Measurements from ENCODE around the gene VTCN1.

Gene VTCN1

DNA sequence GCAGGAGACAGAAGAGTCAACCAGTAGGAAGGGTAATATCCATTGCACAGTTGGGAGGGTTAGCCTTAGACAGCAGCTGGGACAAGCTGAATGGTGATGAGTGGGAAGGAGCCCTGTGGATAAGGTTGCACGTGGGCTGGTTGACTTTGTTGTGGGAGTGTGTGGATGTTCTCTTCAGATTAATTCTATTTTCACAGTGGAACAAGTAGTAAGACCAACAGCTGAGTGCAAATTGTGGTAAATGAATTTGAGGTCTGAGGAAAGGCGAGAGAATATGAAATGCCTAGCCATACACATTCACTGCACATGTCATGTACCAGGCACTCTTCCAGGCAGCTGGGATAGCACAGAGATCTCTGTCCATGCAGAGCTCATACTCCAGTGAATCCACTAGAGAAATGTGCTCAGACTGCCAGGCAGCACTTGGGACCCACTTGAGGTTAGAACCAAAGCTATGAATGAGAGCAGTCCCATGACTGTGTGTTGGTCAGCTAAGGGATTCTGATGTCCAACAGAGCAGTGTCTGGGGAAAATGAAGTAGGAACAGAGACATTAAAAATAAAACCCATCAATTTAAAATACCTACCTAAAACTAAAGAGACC lies 25.2 kb upstream of the VTCN1 start:
- Histone ChIP-seq H3K4me3 (ENCODE audit: extremely low read depth, insufficient read depth, low read length, poor library complexity, severe bottlenecking) (no peak overlapping the region), H3K36me3 (ENCODE audit: control insufficient read depth, insufficient read depth, low read length) (no peaks in the 10 kb centered on the region), H3K9me3 (ENCODE audit: control insufficient read depth, low read length) (no peaks in the 10 kb centered on the region), H3K27ac (ENCODE audit: low read depth, low read length, severe bottlenecking) (no peak overlapping the region), H3K4me1 (ENCODE audit: control insufficient read depth, insufficient read depth, low read length, poor library complexity, severe bottlenecking) (no peaks in the 10 kb centered on the region)
- WGBS, 2 experiments (ENCODE audit: insufficient coverage in 2 of 2), result 50 to 78% methylated on average over 1 of the region's 2 CpGs

DNA sequence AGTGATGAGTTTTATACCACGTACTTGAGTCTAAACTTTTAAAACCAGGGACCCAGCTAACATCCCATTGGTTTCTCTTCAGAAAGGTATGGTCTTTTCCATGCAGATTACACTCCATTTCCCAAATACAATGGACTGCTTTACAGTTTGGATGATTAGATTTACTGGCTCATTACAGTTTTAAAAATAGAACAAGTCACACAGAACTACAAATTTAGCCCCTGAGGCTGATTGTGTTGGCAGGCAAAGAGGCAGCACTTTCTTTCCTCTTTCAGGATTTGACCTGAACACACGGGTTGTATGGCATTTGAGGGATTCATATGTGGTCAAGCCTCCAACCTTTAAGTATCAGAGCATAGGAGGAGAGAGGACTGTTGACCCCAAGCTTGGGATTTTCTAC lies 21.8 kb upstream of the VTCN1 start:
- H3K4me1 ChIP-seq (ENCODE audit: control insufficient read depth, insufficient read depth, low read length, poor library complexity, severe bottlenecking), result no peaks in the 10 kb centered on the region
- H3K9me3 ChIP-seq (ENCODE audit: control insufficient read depth, low read length), result no peaks in the 10 kb centered on the region
- H3K27ac ChIP-seq (ENCODE audit: low read depth, low read length, severe bottlenecking), result no peak overlapping the region
- no peaks in the 10 kb centered on the region for H3K36me3 ChIP-seq (ENCODE audit: control insufficient read depth, insufficient read depth, low read length)
- 83 to 92% methylated on average over 1 to 2 of the region's 2 CpGs for WGBS, 2 experiments (ENCODE audit: insufficient coverage in 2 of 2)
- no peak overlapping the region for H3K4me3 ChIP-seq (ENCODE audit: extremely low read depth, insufficient read depth, low read length, poor library complexity, severe bottlenecking)

DNA sequence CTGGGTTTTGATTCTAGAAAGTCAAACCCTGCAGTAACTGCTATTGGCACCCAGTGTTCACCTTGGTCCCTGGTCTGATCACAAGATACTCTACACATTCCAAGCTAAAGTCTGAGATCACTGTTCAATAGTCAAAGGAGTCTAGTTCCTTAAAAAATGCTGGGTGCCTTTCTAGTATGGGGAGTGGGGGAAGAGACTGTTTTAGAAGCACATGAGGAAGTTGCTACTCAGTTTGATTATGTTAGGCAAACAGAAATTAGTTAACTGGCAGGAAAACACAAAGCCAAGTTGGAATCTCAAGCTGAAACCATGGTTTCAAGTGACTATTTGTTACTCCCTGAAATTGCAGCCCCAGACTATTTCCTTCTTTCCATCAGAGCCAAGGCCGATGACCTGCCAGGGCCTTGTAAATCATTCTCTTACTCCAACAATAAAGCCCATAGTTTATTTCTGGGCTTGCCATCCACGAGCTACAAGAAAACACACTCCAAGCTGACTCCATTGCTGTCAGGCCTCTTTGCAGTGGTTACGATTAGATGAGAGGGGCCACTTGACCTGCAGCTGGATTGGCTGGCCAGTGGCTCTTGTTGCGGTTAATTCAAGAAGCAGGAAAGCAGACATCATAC lies 21.1 kb upstream of the VTCN1 start:
- whole genome bisulfite sequencing, 2 experiments (ENCODE audit: insufficient coverage in 2 of 2), result 81 to 87% methylated on average over 3 to 4 of the region's 4 CpGs
- H3K4me3 ChIP-seq (ENCODE audit: extremely low read depth, insufficient read depth, low read length, poor library complexity, severe bottlenecking), result no peak overlapping the region
- no peaks in the 10 kb centered on the region for H3K36me3 ChIP-seq (ENCODE audit: control insufficient read depth, insufficient read depth, low read length)
- H3K4me1 ChIP-seq (ENCODE audit: control insufficient read depth, insufficient read depth, low read length, poor library complexity, severe bottlenecking), result no peaks in the 10 kb centered on the region
- no peaks in the 10 kb centered on the region for H3K9me3 ChIP-seq (ENCODE audit: control insufficient read depth, low read length)
- no peak overlapping the region for H3K27ac ChIP-seq (ENCODE audit: low read depth, low read length, severe bottlenecking)

DNA sequence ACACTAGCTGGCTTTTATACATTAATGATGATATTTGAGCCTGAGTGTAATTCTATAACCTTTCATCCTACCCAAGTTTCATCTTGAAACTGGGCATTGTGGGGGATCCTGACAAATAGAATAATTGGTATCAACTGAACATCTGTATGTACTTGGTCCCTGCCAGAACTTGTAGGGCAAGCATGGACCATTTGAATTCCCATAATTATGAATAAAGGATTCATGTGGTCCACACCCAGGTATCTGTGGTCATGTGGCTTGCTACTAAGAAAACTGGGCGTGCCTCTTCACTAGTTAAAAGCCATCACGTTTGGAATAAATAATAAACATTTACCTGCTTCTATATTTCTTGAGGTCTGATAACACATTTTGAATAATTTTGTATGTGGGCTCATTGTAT lies 20.6 kb upstream of the VTCN1 start:
- Histone ChIP-seq H3K9me3 (ENCODE audit: control insufficient read depth, low read length) (no peaks in the 10 kb centered on the region), H3K4me1 (ENCODE audit: control insufficient read depth, insufficient read depth, low read length, poor library complexity, severe bottlenecking) (no peaks in the 10 kb centered on the region), H3K27ac (ENCODE audit: low read depth, low read length, severe bottlenecking) (no peak overlapping the region), H3K4me3 (ENCODE audit: extremely low read depth, insufficient read depth, low read length, poor library complexity, severe bottlenecking) (no peak overlapping the region), H3K36me3 (ENCODE audit: control insufficient read depth, insufficient read depth, low read length) (no peaks in the 10 kb centered on the region)
- WGBS, 2 experiments (ENCODE audit: insufficient coverage in 2 of 2), result 80% methylated on average over 1 of the region's 2 CpGs; no CpG with 5 or more reads in 1 of the 2 experiments

DNA sequence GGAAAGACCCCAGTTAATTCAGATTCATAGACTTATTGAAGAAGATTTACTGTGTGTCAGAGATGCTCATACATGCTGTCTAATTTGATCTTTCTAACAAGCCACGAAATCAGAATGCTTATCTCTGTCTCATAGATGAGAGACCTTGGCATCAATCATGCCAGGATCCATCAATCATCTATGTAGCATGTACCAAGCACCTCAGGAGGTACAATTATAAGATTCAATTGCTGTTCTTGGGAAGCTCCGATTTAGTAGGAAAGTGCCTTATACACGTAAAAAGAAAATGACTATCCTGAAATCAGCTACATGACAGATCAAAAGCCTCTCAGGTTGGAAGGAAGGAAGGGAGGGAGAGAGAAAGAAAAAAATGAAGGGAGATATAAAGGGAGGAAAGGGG lies 18.5 kb upstream of the VTCN1 start:
- Histone ChIP-seq H3K4me1 (ENCODE audit: control insufficient read depth, insufficient read depth, low read length, poor library complexity, severe bottlenecking) (no peaks in the 10 kb centered on the region), H3K27ac (ENCODE audit: low read depth, low read length, severe bottlenecking) (no peak overlapping the region), H3K36me3 (ENCODE audit: control insufficient read depth, insufficient read depth, low read length) (no peaks in the 10 kb centered on the region), H3K4me3 (ENCODE audit: extremely low read depth, insufficient read depth, low read length, poor library complexity, severe bottlenecking) (no peak overlapping the region), H3K9me3 (ENCODE audit: control insufficient read depth, low read length) (no peaks in the 10 kb centered on the region)
- 75 to 80% methylated on average over 1 of the region's 3 CpGs for WGBS, 2 experiments (ENCODE audit: insufficient coverage in 2 of 2)

DNA sequence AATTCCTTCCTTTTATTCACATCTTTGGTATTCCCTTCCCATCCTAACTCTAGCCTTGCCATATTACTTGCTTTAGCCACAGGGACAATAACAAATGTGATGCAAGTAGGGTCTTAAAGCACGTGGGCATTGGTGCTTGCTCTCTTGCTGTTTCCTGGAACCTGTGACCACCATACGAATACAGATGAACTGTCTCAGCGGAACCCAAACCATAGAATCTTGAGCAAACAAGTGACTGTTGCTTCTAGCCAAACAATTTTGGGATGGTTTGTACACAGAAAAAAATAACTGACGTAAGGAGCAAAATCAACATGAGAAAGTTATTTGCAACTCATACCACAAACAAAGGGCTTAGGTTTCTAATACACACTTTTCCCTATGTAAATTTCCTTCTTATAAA lies 15.2 kb upstream of the VTCN1 start:
- 80 to 95% methylated on average over 1 to 4 of the region's 4 CpGs for WGBS, 2 experiments (ENCODE audit: insufficient coverage in 2 of 2)
- Histone ChIP-seq H3K4me1 (ENCODE audit: control insufficient read depth, insufficient read depth, low read length, poor library complexity, severe bottlenecking) (no peaks in the 10 kb centered on the region), H3K36me3 (ENCODE audit: control insufficient read depth, insufficient read depth, low read length) (no peaks in the 10 kb centered on the region), H3K4me3 (ENCODE audit: extremely low read depth, insufficient read depth, low read length, poor library complexity, severe bottlenecking) (no peak overlapping the region), H3K27ac (ENCODE audit: low read depth, low read length, severe bottlenecking) (no peak overlapping the region), H3K9me3 (ENCODE audit: control insufficient read depth, low read length) (no peaks in the 10 kb centered on the region)

DNA sequence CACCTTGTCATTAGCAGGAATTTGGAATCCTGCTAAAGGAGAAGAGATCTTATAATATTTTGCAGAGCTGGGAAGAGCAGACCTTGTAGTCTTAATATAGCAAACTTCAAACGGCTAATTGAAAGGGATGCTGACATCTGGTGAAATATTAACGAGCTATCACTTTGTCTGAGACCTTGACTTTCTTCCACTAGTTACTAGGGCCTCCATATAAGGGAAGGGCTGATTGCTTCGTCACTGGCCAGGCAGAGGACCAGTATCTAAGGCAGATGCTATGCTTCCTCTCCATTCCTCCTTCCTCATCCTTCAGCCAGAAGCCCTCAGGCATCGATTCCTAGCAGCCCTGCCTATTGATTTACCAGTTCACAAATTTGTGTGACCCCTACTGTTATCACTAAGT lies 6.0 kb upstream of the VTCN1 start:
- Histone ChIP-seq H3K4me3 (ENCODE audit: extremely low read depth, insufficient read depth, low read length, poor library complexity, severe bottlenecking) (no peak overlapping the region), H3K9me3 (ENCODE audit: control insufficient read depth, low read length) (no peaks in the 10 kb centered on the region), H3K27ac (ENCODE audit: low read depth, low read length, severe bottlenecking) (no peak overlapping the region), H3K4me1 (ENCODE audit: control insufficient read depth, insufficient read depth, low read length, poor library complexity, severe bottlenecking) (no peaks in the 10 kb centered on the region), H3K36me3 (ENCODE audit: control insufficient read depth, insufficient read depth, low read length) (no peaks in the 10 kb centered on the region)
- 91 to 92% methylated on average over 3 to 4 of the region's 4 CpGs for WGBS, 2 experiments (ENCODE audit: insufficient coverage in 2 of 2)

DNA sequence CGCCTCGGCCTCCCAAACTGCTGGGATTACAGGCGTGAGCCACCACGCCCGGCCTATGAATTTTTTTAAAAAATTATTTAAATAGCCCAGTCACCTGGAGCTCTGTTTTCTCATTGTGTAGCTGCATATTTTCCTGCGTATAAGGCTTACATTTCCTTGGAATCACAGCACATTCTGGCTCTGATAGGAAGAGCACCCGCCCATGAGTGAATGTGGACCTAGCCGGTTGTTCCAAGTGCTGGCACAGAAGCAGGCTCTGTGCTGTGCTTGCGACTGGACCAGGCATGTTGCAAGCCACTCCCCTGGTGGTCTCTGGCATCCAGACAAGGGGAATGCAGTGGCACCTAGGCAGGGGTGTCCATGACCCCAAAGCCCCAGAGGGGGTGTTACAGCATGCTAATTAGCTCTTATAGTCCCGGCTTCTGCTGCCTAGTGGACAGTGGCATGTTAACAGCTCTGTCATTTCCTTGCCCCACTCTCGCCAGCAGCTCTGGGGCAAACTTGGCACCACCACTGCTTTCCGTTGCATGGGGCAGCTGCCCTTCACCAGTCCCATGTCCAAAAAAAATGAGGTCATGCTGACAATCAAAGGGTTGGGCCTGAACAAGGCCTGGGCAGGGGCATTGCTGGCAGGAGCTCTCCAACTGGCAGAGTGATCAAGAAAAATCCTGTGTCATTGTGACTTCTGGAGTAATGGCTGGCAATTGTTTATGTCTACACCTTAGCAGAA lies 5.2 kb upstream of the VTCN1 start:
- Histone ChIP-seq H3K9me3 (ENCODE audit: control insufficient read depth, low read length) (no peaks in the 10 kb centered on the region), H3K27ac (ENCODE audit: low read depth, low read length, severe bottlenecking) (no peak overlapping the region), H3K4me1 (ENCODE audit: control insufficient read depth, insufficient read depth, low read length, poor library complexity, severe bottlenecking) (no peaks in the 10 kb centered on the region), H3K4me3 (ENCODE audit: extremely low read depth, insufficient read depth, low read length, poor library complexity, severe bottlenecking) (no peak overlapping the region), H3K36me3 (ENCODE audit: control insufficient read depth, insufficient read depth, low read length) (no peaks in the 10 kb centered on the region)
- 76 to 78% methylated on average over 7 to 9 of the region's 12 CpGs for WGBS, 2 experiments (ENCODE audit: insufficient coverage in 2 of 2)

DNA sequence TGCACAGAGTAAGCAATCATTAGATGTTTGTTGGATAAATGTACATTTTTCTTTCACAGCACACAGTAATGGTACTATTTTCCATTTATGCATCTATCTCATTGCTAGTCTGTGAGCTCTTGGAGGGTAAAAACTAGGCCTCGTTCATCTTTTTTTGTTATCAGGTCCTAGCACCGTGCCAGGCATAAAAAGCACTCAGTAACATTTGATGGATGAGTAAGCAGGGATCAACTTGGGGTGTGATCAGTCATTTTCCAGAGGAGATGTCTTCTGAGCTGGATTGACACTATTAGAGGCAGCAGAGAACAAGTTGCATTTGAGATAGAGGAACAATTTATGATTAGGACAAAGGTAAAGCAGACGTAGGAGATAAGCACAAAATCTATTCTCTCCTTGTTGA lies 4.3 kb upstream of the VTCN1 start:
- Histone ChIP-seq H3K27ac (ENCODE audit: low read depth, low read length, severe bottlenecking) (no peak overlapping the region), H3K9me3 (ENCODE audit: control insufficient read depth, low read length) (no peaks in the 10 kb centered on the region), H3K4me1 (ENCODE audit: control insufficient read depth, insufficient read depth, low read length, poor library complexity, severe bottlenecking) (no peaks in the 10 kb centered on the region), H3K36me3 (ENCODE audit: control insufficient read depth, insufficient read depth, low read length) (no peaks in the 10 kb centered on the region), H3K4me3 (ENCODE audit: extremely low read depth, insufficient read depth, low read length, poor library complexity, severe bottlenecking) (no peak overlapping the region)
- 61 to 85% methylated on average over 2 to 3 of the region's 3 CpGs for WGBS, 2 experiments (ENCODE audit: insufficient coverage in 2 of 2)

DNA sequence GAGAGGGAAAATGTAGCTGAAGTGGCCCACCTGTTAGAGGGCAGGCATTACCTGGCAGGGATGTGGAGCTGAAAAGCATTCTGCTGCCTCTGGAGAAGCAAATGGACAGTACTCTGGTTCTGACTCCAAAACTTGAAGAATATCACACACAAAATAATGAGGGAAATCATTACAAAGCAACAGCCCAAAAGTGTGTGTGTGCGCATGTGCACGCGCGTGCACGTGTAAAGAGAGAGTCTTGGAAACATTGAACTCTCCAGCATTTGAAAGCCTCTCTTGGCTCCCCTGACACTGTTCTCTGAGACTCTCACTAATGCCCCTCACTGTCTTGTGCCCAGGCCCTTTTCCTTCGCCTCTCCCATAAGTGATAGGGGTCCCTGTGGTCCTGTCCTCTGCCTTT lies 2.3 kb upstream of the VTCN1 start:
- Histone ChIP-seq H3K9me3 (ENCODE audit: control insufficient read depth, low read length) (no peaks in the 10 kb centered on the region), H3K27ac (ENCODE audit: low read depth, low read length, severe bottlenecking) (no peak overlapping the region), H3K4me1 (ENCODE audit: control insufficient read depth, insufficient read depth, low read length, poor library complexity, severe bottlenecking) (no peaks in the 10 kb centered on the region), H3K36me3 (ENCODE audit: control insufficient read depth, insufficient read depth, low read length) (no peaks in the 10 kb centered on the region), H3K4me3 (ENCODE audit: extremely low read depth, insufficient read depth, low read length, poor library complexity, severe bottlenecking) (no peak overlapping the region)
- WGBS, 2 experiments (ENCODE audit: insufficient coverage in 2 of 2), result 90 to 96% methylated on average over 6 of the region's 6 CpGs

DNA sequence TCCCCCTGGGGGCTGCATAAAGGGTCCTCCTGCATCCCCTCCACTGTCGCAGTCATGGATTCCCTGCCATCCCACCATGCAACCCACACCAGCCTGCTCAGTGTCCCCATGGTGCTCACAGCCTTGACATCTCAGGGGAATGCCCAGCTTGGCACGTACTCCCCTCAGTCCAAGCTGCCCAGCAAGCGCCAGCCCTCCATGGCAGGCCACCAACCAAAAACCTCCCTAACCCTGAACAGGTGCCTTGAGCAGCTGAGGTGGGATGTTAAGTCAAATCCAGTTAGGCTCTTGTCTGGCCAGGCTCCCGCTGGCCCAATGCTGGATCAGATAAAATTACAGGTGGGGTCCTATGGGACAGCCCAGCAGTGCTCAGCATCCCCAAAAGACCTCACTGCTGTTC lies 341 bp downstream of the VTCN1 start:
- 88 to 100% methylated on average over 1 to 2 of the region's 4 CpGs for WGBS, 2 experiments (ENCODE audit: insufficient coverage in 2 of 2)
- no peaks in the 10 kb centered on the region for H3K36me3 ChIP-seq (ENCODE audit: control insufficient read depth, insufficient read depth, low read length)
- H3K9me3 ChIP-seq (ENCODE audit: control insufficient read depth, low read length), result no peaks in the 10 kb centered on the region
- no peak overlapping the region for H3K27ac ChIP-seq (ENCODE audit: low read depth, low read length, severe bottlenecking)
- H3K4me1 ChIP-seq (ENCODE audit: control insufficient read depth, insufficient read depth, low read length, poor library complexity, severe bottlenecking), result no peaks in the 10 kb centered on the region
- no peak overlapping the region for H3K4me3 ChIP-seq (ENCODE audit: extremely low read depth, insufficient read depth, low read length, poor library complexity, severe bottlenecking)

Data from mesodermal cell (in vitro differentiated cells).